CD4-positive, alpha-beta T cell treated with Interleukin-21 for 1 hour (primary cell): ENCODE measurements around the gene P2RX4.
"Not testable (repeated sequence)": the region's sequence is repeated elsewhere in the genome, so short reads cannot be mapped to it uniquely, and the experiment has no call there.

ENCODE experiments used
- DNase-seq: peaks from one replicate; pipeline ENCODE4 v3.0.0-alpha.2; 2020

The P2RX4 gene

GRCh38 chr12:121223292-121224285 is 13.7 kb downstream of the P2RX4 start:
- peak; percentile 43 for DNase-seq

- peak; percentile 60 for DNase-seq
Measured at GRCh38 chr12:121224591-121224990, 14.7 kb downstream of the P2RX4 start.

- DNase-seq: no peak
Measured at GRCh38 chr12:121226399-121226798, 16.5 kb downstream of the P2RX4 start.

- DNase-seq: not testable (repeated sequence)
Measured at GRCh38 chr12:121226871-121227270, 16.9 kb downstream of the P2RX4 start.

GRCh38 chr12:121227294-121227693 is 17.4 kb downstream of the P2RX4 start:
- no peak for DNase-seq

GRCh38 chr12:121228919-121229665 is 19.2 kb downstream of the P2RX4 start:
- DNase-seq: no peak

GRCh38 chr12:121229826-121230537 is 20.1 kb downstream of the P2RX4 start:
- peak; percentile 61 for DNase-seq

GRCh38 chr12:121230538-121230907 is 20.6 kb downstream of the P2RX4 start:
- no peak for DNase-seq

- DNase-seq: no peak
Measured at GRCh38 chr12:121232163-121232562, 22.2 kb downstream of the P2RX4 start.

GRCh38 chr12:121232977-121233627 is 23.2 kb downstream of the P2RX4 start:
- no peak for DNase-seq

GRCh38 chr12:121233628-121234020 is 23.7 kb downstream of the P2RX4 start:
- no peak for DNase-seq

- DNase-seq: no peak
Measured at GRCh38 chr12:121236776-121237175, 26.8 kb downstream of the P2RX4 start.

- no peak for DNase-seq
Measured at GRCh38 chr12:121237415-121237814, 27.5 kb downstream of the P2RX4 start.

- DNase-seq: no peak
Measured at GRCh38 chr12:121238086-121238485, 28.2 kb downstream of the P2RX4 start.

GRCh38 chr12:121238604-121239350 is 28.8 kb downstream of the P2RX4 start:
- DNase-seq: no peak

GRCh38 chr12:121239351-121240061 is 29.6 kb downstream of the P2RX4 start:
- DNase-seq: no peak

GRCh38 chr12:121240062-121240420 is 30.1 kb downstream of the P2RX4 start:
- DNase-seq: no peak

- peak; percentile 93 for DNase-seq
Measured at GRCh38 chr12:121240484-121241101, 30.7 kb downstream of the P2RX4 start.

GRCh38 chr12:121241156-121241970 is 31.4 kb downstream of the P2RX4 start:
- DNase-seq: peak; percentile 16

GRCh38 chr12:121245031-121245430 is 35.1 kb downstream of the P2RX4 start:
- DNase-seq: no peak
